Panc1 (cell line): ENCODE measurements around the gene PAPSS2. TPM values are rescaled to one million over a fixed set of nuclear protein-coding genes. Genes with fewer than 3 reads are reported as not detected.

ENCODE experiments used
- ATAC-seq: fragments of 200-7000 bp; cut with Tn5 transposase; 2 replicates; pipeline ENCODE4 v1.9.1; 2020; ENCODE audit warnings: mild to moderate bottlenecking, moderate library complexity
- BruUV-seq: library from RNA; stranded (reverse); fragments of 400-500 nt; replicated peaks from 2 replicates; lab custom pipeline; 2021; lab: Mats Ljungman, UMichigan
- CTCF ChIA-PET: fragments of 300-600 bp; sonication (Branson Sonifier 250); formaldehyde crosslinking; loops from one replicate; lab custom pipeline; 2022; ENCODE audit warnings: antibody characterized with exemption; lab: Charles Lee
- POLR2A ChIA-PET: fragments of 300-600 bp; sonication (Branson Sonifier 250); formaldehyde crosslinking; loops from one replicate; lab custom pipeline; 2022; ENCODE audit warnings: antibody characterized with exemption; lab: Charles Lee
- DNase-seq: peaks from one replicate; pipeline ENCODE4 v3.0.0-alpha.2; 2010; ENCODE audit warnings: low read depth, low spot score
- H3K27ac ChIP-seq: 2 replicates; pipeline ENCODE4 v1.5.1; 2011; ENCODE audit warnings: mild to moderate bottlenecking, low read length, inconsistent platforms
- H3K27me3 ChIP-seq: fragments of 200-500 bp; sonication (Bioruptor generic); 2 replicates; pipeline ENCODE4 v1.6.0; 2014; ENCODE audit warnings: low read length, inconsistent platforms; ENCODE audit not compliant: control insufficient read depth, insufficient read depth
- H3K36me3 ChIP-seq: fragments of 200-500 bp; sonication (Bioruptor generic); 2 replicates; pipeline ENCODE4 v1.5.1; 2014; ENCODE audit warnings: inconsistent platforms, mild to moderate bottlenecking, low read length, moderate library complexity; ENCODE audit not compliant: control insufficient read depth, insufficient read depth
- H3K4me1 ChIP-seq: 2 replicates; pipeline ENCODE4 v1.5.1; 2011; ENCODE audit warnings: inconsistent platforms, mild to moderate bottlenecking, low read length, moderate library complexity; ENCODE audit not compliant: control insufficient read depth, insufficient read depth
- H3K4me3 ChIP-seq, 2 experiments: 2 replicates each; pipeline ENCODE4 v1.5.1; 2011 to 2012; ENCODE audit warnings: low read depth in 2 of 2, low read length in 2 of 2, mild to moderate bottlenecking in 2 of 2, inconsistent platforms in 1 of 2, moderate library complexity in 1 of 2
- H3K9me3 ChIP-seq: fragments of 200-500 bp; sonication (Bioruptor generic); 2 replicates; pipeline ENCODE4 v1.5.1; 2014; ENCODE audit warnings: low read depth, mild to moderate bottlenecking, inconsistent platforms, low read length, moderate library complexity; ENCODE audit not compliant: control insufficient read depth, insufficient read depth
- POLR2AphosphoS5 ChIP-seq: IDR thresholded peaks from 2 replicates; pipeline ENCODE4 v1.6.1; 2012; ENCODE audit warnings: mild to moderate bottlenecking, low read depth, low read length, moderate library complexity
- SIN3A ChIP-seq: IDR thresholded peaks from 2 replicates; pipeline ENCODE4 v1.6.1; 2012; ENCODE audit warnings: low read depth, mild to moderate bottlenecking, low read length, moderate library complexity, borderline replicate concordance; ENCODE audit not compliant: insufficient read depth
- TCF7L2 ChIP-seq: IDR thresholded peaks from 2 replicates; pipeline ENCODE4 v1.6.1; 2011; ENCODE audit warnings: mild to moderate bottlenecking, low read depth, low read length, inconsistent platforms
- in situ Hi-C: cut with HindIII; loops from 2 replicates; pipeline ENCODE4 v1.10.0; 2016; ENCODE audit warnings: low sequenced_read_pairs, low pct_unique_long_range_greater_than_20kb
- intact Hi-C: fragments of 100-400 bp; cut with micrococcal nuclease; formaldehyde crosslinking; loops from one replicate; pipeline ENCODE4 v1.10.0; 2022; ENCODE audit not compliant: unreplicated experiment
- total RNA-seq: library from RNA; stranded (reverse); gene quantifications from one replicate; pipeline ENCODE4 v1.2.1, GENCODE V29; 2021; ENCODE audit not compliant: unreplicated experiment
- TF ChIP-seq, protein P1 (sequence below): fragments of 450-650 bp; IDR thresholded peaks from 2 replicates; pipeline ENCODE4 v1.5.1; 2017; ENCODE audit warnings: mild to moderate bottlenecking
- TF ChIP-seq, protein P2 (sequence below), 2 experiments: IDR thresholded peaks; 2 replicates each; pipeline ENCODE4 v1.6.1; 2011 to 2012; ENCODE audit warnings: low read depth in 2 of 2, control low read depth in 1 of 2, low read length in 1 of 2, mild to moderate bottlenecking in 1 of 2, moderate library complexity in 1 of 2; ENCODE audit not compliant: insufficient read depth in 1 of 2

Gene PAPSS2
- total RNA-seq, 1 experiment from 2014 or later, result 17.1 TPM

DNA sequence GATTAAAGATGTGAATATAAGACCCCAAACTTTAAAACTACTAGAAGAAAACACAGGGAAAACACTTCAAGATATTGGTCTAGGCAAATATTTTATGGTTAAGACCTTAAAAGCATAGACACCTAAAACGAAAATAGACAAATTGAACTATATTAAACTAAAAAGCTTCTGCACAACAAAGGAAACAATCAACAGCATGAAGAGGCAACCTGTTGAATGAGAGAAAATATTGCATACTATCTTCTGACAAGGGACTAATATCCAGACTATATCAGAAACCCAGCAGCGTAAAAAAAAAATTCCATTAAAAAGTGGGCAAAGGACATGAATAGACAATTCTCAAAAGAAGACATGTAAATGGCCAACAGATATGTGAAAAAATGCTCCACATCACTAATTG is 18.6 kb downstream of the PAPSS2 start:
- DNase-seq (no peak), ATAC-seq (no peak)
- H3K9me3 ChIP-seq, result no peaks in the 10 kb centered on the region
- H3K36me3 ChIP-seq, result no peaks in the 10 kb centered on the region
- H3K27me3 ChIP-seq, result no peaks in the 10 kb centered on the region
- BruUV-seq, result no TSS peak
- H3K27ac ChIP-seq, result no peak overlapping the region
- TF ChIP-seq, protein P1, sequence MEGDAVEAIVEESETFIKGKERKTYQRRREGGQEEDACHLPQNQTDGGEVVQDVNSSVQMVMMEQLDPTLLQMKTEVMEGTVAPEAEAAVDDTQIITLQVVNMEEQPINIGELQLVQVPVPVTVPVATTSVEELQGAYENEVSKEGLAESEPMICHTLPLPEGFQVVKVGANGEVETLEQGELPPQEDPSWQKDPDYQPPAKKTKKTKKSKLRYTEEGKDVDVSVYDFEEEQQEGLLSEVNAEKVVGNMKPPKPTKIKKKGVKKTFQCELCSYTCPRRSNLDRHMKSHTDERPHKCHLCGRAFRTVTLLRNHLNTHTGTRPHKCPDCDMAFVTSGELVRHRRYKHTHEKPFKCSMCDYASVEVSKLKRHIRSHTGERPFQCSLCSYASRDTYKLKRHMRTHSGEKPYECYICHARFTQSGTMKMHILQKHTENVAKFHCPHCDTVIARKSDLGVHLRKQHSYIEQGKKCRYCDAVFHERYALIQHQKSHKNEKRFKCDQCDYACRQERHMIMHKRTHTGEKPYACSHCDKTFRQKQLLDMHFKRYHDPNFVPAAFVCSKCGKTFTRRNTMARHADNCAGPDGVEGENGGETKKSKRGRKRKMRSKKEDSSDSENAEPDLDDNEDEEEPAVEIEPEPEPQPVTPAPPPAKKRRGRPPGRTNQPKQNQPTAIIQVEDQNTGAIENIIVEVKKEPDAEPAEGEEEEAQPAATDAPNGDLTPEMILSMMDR, result no peak
- TF ChIP-seq, protein P2, sequence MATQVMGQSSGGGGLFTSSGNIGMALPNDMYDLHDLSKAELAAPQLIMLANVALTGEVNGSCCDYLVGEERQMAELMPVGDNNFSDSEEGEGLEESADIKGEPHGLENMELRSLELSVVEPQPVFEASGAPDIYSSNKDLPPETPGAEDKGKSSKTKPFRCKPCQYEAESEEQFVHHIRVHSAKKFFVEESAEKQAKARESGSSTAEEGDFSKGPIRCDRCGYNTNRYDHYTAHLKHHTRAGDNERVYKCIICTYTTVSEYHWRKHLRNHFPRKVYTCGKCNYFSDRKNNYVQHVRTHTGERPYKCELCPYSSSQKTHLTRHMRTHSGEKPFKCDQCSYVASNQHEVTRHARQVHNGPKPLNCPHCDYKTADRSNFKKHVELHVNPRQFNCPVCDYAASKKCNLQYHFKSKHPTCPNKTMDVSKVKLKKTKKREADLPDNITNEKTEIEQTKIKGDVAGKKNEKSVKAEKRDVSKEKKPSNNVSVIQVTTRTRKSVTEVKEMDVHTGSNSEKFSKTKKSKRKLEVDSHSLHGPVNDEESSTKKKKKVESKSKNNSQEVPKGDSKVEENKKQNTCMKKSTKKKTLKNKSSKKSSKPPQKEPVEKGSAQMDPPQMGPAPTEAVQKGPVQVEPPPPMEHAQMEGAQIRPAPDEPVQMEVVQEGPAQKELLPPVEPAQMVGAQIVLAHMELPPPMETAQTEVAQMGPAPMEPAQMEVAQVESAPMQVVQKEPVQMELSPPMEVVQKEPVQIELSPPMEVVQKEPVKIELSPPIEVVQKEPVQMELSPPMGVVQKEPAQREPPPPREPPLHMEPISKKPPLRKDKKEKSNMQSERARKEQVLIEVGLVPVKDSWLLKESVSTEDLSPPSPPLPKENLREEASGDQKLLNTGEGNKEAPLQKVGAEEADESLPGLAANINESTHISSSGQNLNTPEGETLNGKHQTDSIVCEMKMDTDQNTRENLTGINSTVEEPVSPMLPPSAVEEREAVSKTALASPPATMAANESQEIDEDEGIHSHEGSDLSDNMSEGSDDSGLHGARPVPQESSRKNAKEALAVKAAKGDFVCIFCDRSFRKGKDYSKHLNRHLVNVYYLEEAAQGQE (IDR thresholded peaks at IDR 0.05; ENCODE audit: insufficient read depth in 1 of 2, low read depth in 2 of 2, low read length in 1 of 2), result no peak
- TF ChIP-seq TCF7L2, result no peak
- no peak for TF ChIP-seq POLR2AphosphoS5
- no peaks in the 10 kb centered on the region for H3K4me1 ChIP-seq
- intact Hi-C loops (no loop called here), in situ Hi-C loops (no loop called here)
- ChIA-PET POLR2A (no interaction called here), CTCF (no interaction called here)
- no peak overlapping the region for H3K4me3 ChIP-seq

DNA sequence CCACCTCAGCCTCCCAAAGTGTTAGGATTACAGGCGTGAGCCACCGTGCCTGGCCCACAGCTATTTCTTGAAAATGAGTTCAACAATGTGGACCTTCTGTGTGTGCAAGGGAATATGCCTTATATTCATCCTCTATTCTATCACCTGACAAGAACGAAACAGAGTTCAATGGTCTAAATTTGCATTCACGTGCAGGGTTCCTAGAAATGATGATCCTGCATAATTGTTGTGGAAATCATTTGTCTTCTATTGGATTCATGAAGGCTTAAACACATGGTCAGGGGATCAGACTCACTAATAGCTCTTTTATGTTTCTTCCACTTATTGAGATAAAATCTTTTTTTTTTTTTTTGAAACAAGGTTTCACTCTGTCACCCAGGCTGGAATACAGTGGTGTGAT is 23.7 kb downstream of the PAPSS2 start:
- no peaks in the 10 kb centered on the region for H3K4me1 ChIP-seq
- ATAC-seq, result no peak
- in situ Hi-C loops (no loop called here), intact Hi-C loops (no loop called here)
- no peaks in the 10 kb centered on the region for H3K36me3 ChIP-seq
- DNase-seq, result no peak
- ChIA-PET POLR2A (interaction anchor here (0.8 kb wide), 1 partner anchor 150 kb away, joined by 5 read pairs; no protein-coding TSS in a partner anchor), CTCF (interaction anchor here (0.6 kb wide), 1 partner anchor 13 kb away, joined by 4 read pairs; no protein-coding TSS in a partner anchor)
- no peak overlapping the region for H3K27ac ChIP-seq
- H3K4me3 ChIP-seq, result no peak overlapping the region
- TF ChIP-seq TCF7L2 (no peak), SIN3A (no peak), POLR2AphosphoS5 (no peak)
- TF ChIP-seq, protein P2 (IDR thresholded peaks at IDR 0.05; ENCODE audit: insufficient read depth in 1 of 2, low read depth in 2 of 2, low read length in 1 of 2), result no peak
- TF ChIP-seq, protein P1, result no peak
- H3K9me3 ChIP-seq, result no peaks in the 10 kb centered on the region
- H3K27me3 ChIP-seq, result no peaks in the 10 kb centered on the region
- no TSS peak for BruUV-seq
